ENCODE results near the gene CMTM4. TPM values are rescaled to one million over a fixed set of nuclear protein-coding genes. Genes with fewer than 3 reads are reported as not detected.

The CMTM4 gene
- total RNA-seq, 1 experiment from 2014 or later: 77.8 TPM

DNA sequence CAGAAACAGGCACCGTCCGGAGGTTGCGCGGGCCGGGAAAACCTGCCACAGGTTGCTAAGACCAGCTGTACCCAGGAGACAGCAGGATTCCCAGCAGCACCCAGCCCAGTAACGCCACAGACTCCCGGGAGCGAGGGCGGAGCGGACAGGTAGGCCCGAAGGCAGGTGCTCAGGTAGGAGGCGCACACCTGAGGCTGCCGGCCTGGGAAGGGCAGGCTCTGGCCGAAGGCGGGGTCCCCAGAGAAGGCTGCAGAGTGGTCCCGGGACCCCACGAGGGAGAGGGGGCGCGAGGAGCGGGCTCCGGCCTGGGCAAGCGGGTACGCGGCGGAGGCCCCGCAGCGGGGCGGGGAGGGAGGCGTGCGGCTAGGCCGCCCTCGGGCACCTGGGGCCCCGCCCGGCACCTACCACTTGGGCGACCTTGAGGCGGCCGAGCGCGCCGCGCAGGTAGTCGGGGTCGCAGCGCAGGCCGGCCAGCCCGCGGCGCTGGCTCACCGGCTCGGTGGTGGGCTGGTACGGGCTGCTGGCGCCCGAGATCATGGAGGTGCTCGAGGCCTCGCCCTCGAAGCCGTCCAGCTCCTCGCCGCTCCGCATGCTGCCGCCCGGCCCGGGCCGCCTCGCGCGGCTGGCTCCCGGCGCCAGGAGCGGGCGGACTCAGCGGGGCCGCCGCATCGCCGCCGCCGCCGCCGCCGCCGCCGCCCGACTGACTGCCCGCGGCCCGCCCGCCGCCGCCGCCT, 441 bp downstream of the CMTM4 start:
- H3K27ac ChIP-seq (ENCODE audit: low read depth, low read length): peak overlapping the region; percentile 89
- H3K27me3 ChIP-seq (ENCODE audit: insufficient read depth, low read length): no peaks in the 10 kb centered on the region
- H3K9me2 ChIP-seq (ENCODE audit: insufficient read depth): no peaks in the 10 kb centered on the region
- peaks cover 6 to 20% of the 10 kb centered on the region in 2 experiments; a peak in 3 of 4 replicates for H3K4me1 ChIP-seq (ENCODE audit: control insufficient read depth in 1 of 2, insufficient read depth in 2 of 2, low read length in 2 of 2)
- no peaks in the 10 kb centered on the region; the same call in 1 of the 2 replicates for H4K20me1 ChIP-seq (ENCODE audit: insufficient read depth)
- peak overlapping the region; percentile 83 for H3K4me2 ChIP-seq (ENCODE audit: low read length)
- ChIA-PET CTCF (interaction anchor here (1.4 to 2.9 kb wide), 3 partner anchors 45 to 134 kb away, joined by 5 to 10 read pairs (median 7); partner anchors contain the start of gene NAE1), RAD21 (ENCODE audit: low non-redundant PET in 1 of 2, low total read pairs in 2 of 2, uncharacterized antibody in 2 of 2, unreplicated experiment in 2 of 2) (no interaction called here), POLR2A (no interaction called here)
- no peaks in the 10 kb centered on the region for H3K36me3 ChIP-seq (ENCODE audit: control insufficient read depth in 1 of 2, insufficient read depth in 2 of 2, low read length in 2 of 2)
- BruUV-seq (replicated peaks): no TSS peak
- no peak for TF ChIP-seq YY1 (IDR thresholded peaks at IDR 0.05; ENCODE audit: extremely low read depth, insufficient replicate concordance, low read depth, low read length)
- TF ChIP-seq, protein P1, sequence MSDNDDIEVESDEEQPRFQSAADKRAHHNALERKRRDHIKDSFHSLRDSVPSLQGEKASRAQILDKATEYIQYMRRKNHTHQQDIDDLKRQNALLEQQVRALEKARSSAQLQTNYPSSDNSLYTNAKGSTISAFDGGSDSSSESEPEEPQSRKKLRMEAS (IDR thresholded peaks at IDR 0.05): peak; percentile 28; the same call in 1 of the 2 replicates
- peak; percentile 37 for TF ChIP-seq POLR2AphosphoS5 (IDR thresholded peaks at IDR 0.05; ENCODE audit: low read depth, low read length)
- peak; percentile 99 for TF ChIP-seq ZFX (IDR thresholded peaks at IDR 0.05)
- intact Hi-C loops (cut with micrococcal nuclease): no loop called here
- ATAC-seq (peak; percentile 70), DNase-seq (ENCODE audit: low read depth, low spot score) (no peak)
- H3K79me2 ChIP-seq (ENCODE audit: insufficient read depth, low read length): peaks cover 51% of the 10 kb centered on the region
- H3K4me3 ChIP-seq (replicated peaks in 1 of 2; ENCODE audit: low read depth in 1 of 2, low read length in 2 of 2): peak overlapping the region; percentile 83 to 88
- H2AFZ ChIP-seq (ENCODE audit: low read depth, low read length, poor library complexity, severe bottlenecking): no peak overlapping the region
- no peaks in the 10 kb centered on the region for H3K9me3 ChIP-seq (ENCODE audit: control insufficient read depth in 1 of 2, insufficient read depth in 1 of 2, low read depth in 1 of 2, low read length in 2 of 2)
- H3K9ac ChIP-seq (ENCODE audit: low read length): peak overlapping the region; percentile 73

DNA sequence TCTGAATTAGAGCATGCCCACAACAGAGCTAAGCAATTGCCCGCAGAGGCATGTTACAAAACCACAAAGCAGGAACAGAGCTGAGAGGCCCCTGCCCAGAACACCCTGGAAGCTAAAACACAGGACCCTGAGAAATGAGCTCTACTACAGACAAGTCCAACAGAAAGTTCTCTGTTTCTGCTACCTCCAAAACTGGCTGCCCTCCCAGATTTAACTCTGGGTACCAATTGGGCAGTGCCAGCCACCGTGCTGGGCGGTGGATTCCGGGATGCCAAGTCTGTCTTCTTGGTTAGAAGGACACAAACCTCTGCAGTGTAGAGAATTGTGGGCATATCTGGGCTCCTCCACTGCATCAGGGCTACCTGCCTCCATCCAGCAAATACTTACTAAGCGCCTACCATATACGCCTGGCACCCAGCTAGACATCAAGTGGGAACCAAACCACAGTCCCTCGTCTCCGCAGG, 1.0 kb downstream of the CMTM4 start:
- H3K36me3 ChIP-seq (ENCODE audit: control insufficient read depth in 1 of 2, insufficient read depth in 2 of 2, low read length in 2 of 2): no peaks in the 10 kb centered on the region
- peaks cover 6 to 20% of the 10 kb centered on the region in 2 experiments; a peak in 3 of 4 replicates for H3K4me1 ChIP-seq (ENCODE audit: control insufficient read depth in 1 of 2, insufficient read depth in 2 of 2, low read length in 2 of 2)
- peak overlapping the region; percentile 73 for H3K9ac ChIP-seq (ENCODE audit: low read length)
- DNase-seq (ENCODE audit: low read depth, low spot score) (no peak), ATAC-seq (no peak)
- intact Hi-C loops (cut with micrococcal nuclease): no loop called here
- POLR2A ChIA-PET: no interaction called here
- BruUV-seq (replicated peaks): TSS peak; percentile 53
- RAD21 ChIA-PET (ENCODE audit: low non-redundant PET in 1 of 2, low total read pairs in 2 of 2, uncharacterized antibody in 2 of 2, unreplicated experiment in 2 of 2): interaction anchor here in 1 of 2 experiments (0.6 kb wide), 1 partner anchor 32 kb away, joined by 3 read pairs; no protein-coding TSS in a partner anchor
- CTCF ChIA-PET: interaction anchor here (1.4 to 2.9 kb wide), 2 partner anchors 87 to 135 kb away, joined by 5 to 10 read pairs; partner anchors contain the start of gene NAE1
- peak overlapping the region; percentile 89 for H3K27ac ChIP-seq (ENCODE audit: low read depth, low read length)
- no peaks in the 10 kb centered on the region; the same call in 1 of the 2 replicates for H4K20me1 ChIP-seq (ENCODE audit: insufficient read depth)
- no peaks in the 10 kb centered on the region for H3K27me3 ChIP-seq (ENCODE audit: insufficient read depth, low read length)
- H3K4me3 ChIP-seq (replicated peaks in 1 of 2; ENCODE audit: low read depth in 1 of 2, low read length in 2 of 2): peak overlapping the region; percentile 83 to 88
- H3K9me2 ChIP-seq (ENCODE audit: insufficient read depth): no peaks in the 10 kb centered on the region
- H2AFZ ChIP-seq (ENCODE audit: low read depth, low read length, poor library complexity, severe bottlenecking): no peak overlapping the region
- peaks cover 57% of the 10 kb centered on the region for H3K79me2 ChIP-seq (ENCODE audit: insufficient read depth, low read length)
- H3K4me2 ChIP-seq (ENCODE audit: low read length): peak overlapping the region; percentile 83
- H3K9me3 ChIP-seq (ENCODE audit: control insufficient read depth in 1 of 2, insufficient read depth in 1 of 2, low read depth in 1 of 2, low read length in 2 of 2): no peaks in the 10 kb centered on the region
- TF ChIP-seq, protein P2, sequence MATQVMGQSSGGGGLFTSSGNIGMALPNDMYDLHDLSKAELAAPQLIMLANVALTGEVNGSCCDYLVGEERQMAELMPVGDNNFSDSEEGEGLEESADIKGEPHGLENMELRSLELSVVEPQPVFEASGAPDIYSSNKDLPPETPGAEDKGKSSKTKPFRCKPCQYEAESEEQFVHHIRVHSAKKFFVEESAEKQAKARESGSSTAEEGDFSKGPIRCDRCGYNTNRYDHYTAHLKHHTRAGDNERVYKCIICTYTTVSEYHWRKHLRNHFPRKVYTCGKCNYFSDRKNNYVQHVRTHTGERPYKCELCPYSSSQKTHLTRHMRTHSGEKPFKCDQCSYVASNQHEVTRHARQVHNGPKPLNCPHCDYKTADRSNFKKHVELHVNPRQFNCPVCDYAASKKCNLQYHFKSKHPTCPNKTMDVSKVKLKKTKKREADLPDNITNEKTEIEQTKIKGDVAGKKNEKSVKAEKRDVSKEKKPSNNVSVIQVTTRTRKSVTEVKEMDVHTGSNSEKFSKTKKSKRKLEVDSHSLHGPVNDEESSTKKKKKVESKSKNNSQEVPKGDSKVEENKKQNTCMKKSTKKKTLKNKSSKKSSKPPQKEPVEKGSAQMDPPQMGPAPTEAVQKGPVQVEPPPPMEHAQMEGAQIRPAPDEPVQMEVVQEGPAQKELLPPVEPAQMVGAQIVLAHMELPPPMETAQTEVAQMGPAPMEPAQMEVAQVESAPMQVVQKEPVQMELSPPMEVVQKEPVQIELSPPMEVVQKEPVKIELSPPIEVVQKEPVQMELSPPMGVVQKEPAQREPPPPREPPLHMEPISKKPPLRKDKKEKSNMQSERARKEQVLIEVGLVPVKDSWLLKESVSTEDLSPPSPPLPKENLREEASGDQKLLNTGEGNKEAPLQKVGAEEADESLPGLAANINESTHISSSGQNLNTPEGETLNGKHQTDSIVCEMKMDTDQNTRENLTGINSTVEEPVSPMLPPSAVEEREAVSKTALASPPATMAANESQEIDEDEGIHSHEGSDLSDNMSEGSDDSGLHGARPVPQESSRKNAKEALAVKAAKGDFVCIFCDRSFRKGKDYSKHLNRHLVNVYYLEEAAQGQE (IDR thresholded peaks at IDR 0.05; ENCODE audit: low read depth): no peak
- TF ChIP-seq CBX3 (IDR thresholded peaks at IDR 0.05; ENCODE audit: low read depth): no peak
- TF ChIP-seq, protein P3, sequence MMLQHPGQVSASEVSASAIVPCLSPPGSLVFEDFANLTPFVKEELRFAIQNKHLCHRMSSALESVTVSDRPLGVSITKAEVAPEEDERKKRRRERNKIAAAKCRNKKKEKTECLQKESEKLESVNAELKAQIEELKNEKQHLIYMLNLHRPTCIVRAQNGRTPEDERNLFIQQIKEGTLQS (IDR thresholded peaks at IDR 0.05): no peak
- no peak for TF ChIP-seq EGR1 (IDR thresholded peaks at IDR 0.05; ENCODE audit: low read depth)
- TF ChIP-seq, protein P1 (IDR thresholded peaks at IDR 0.05): no peak
- no peak for TF ChIP-seq ZFX (IDR thresholded peaks at IDR 0.05)
- no peak for TF ChIP-seq EZH2 (IDR thresholded peaks at IDR 0.05)
- TF ChIP-seq TCF7L2 (IDR thresholded peaks at IDR 0.05; ENCODE audit: borderline replicate concordance, extremely low read depth, insufficient read depth, insufficient read length): no peak
- TF ChIP-seq ELF1 (IDR thresholded peaks at IDR 0.05; ENCODE audit: borderline replicate concordance, low read depth): no peak
- TF ChIP-seq SRF (IDR thresholded peaks at IDR 0.05; ENCODE audit: low read depth): no peak
- no peak for TF ChIP-seq EZH2phosphoT487 (IDR thresholded peaks at IDR 0.05; ENCODE audit: borderline replicate concordance)
- TF ChIP-seq FOSL1 (IDR thresholded peaks at IDR 0.05; ENCODE audit: low read depth): no peak
- no peak for TF ChIP-seq YY1 (IDR thresholded peaks at IDR 0.05; ENCODE audit: extremely low read depth, insufficient replicate concordance, low read depth, low read length)

Measured in HCT116 (cell line).